HepG2 (cell line): ENCODE results near the gene COQ4. TPM values are rescaled to one million over a fixed set of nuclear protein-coding genes. Genes with fewer than 3 reads are reported as not detected.

Experiments used
- E2F5 ChIP-seq: sonication (generic); formaldehyde crosslinking; conservative IDR thresholded peaks from 2 replicates; pipeline ENCODE4 v1.4.0; 2020; ENCODE audit warnings: missing genetic modification reagents
- FOXP4 ChIP-seq: sonication (generic); formaldehyde crosslinking; IDR thresholded peaks from 2 replicates; pipeline ENCODE4 v1.4.0; 2020; ENCODE audit warnings: missing genetic modification reagents
- HOMEZ ChIP-seq: IDR thresholded peaks from 2 replicates; pipeline ENCODE4 v1.6.1; 2016; ENCODE audit warnings: low read depth
- MED13 ChIP-seq: sonication (generic); formaldehyde crosslinking; IDR thresholded peaks from 2 replicates; pipeline ENCODE4 v1.5.0; 2020; ENCODE audit warnings: missing genetic modification reagents
- MXI1 ChIP-seq: IDR thresholded peaks from 3 replicates; pipeline ENCODE4 v1.6.1; 2012; ENCODE audit warnings: low read depth, low read length, inconsistent platforms, borderline replicate concordance
- PHF20 ChIP-seq: sonication (generic); formaldehyde crosslinking; IDR thresholded peaks from 2 replicates; pipeline ENCODE4 v1.5.0; 2020; ENCODE audit warnings: mild to moderate bottlenecking, missing genetic modification reagents
- POGZ ChIP-seq: sonication (generic); formaldehyde crosslinking; IDR thresholded peaks from 2 replicates; pipeline ENCODE4 v1.4.0; 2020; ENCODE audit warnings: mild to moderate bottlenecking, missing genetic modification reagents
- RXRB ChIP-seq: IDR thresholded peaks from 2 replicates; pipeline ENCODE4 v1.6.1; 2016; ENCODE audit warnings: borderline replicate concordance, missing genetic modification reagents, missing compliant biosample characterization
- SP4 ChIP-seq: sonication (generic); formaldehyde crosslinking; IDR thresholded peaks from 2 replicates; pipeline ENCODE4 v1.8.1; 2023; ENCODE audit warnings: mild to moderate bottlenecking, missing genetic modification reagents
- SYNCRIP ChIP-seq: fragments of 200-400 bp; formaldehyde crosslinking; IDR thresholded peaks from 2 replicates; pipeline ENCODE4 v1.6.1; 2018; ENCODE audit warnings: mild to moderate bottlenecking, low read depth, low read length; ENCODE audit not compliant: insufficient read depth
- TAF15 ChIP-seq: fragments of 200-400 bp; formaldehyde crosslinking; IDR thresholded peaks from one replicate; pipeline ENCODE4 v1.6.1; 2018; ENCODE audit warnings: mild to moderate bottlenecking, low read depth, low read length; ENCODE audit not compliant: poor library complexity, severe bottlenecking
- TEAD2 ChIP-seq: sonication (generic); formaldehyde crosslinking; IDR thresholded peaks from 2 replicates; pipeline ENCODE4 v1.9.0; 2021; ENCODE audit warnings: missing genetic modification reagents
- TFAP4 ChIP-seq: sonication (generic); IDR thresholded peaks from 2 replicates; pipeline ENCODE4 v1.6.1; 2016; ENCODE audit warnings: low read depth, borderline replicate concordance
- ZGPAT ChIP-seq: IDR thresholded peaks from 2 replicates; pipeline ENCODE4 v1.6.1; 2016; ENCODE audit warnings: mild to moderate bottlenecking
- ZNF260 ChIP-seq: sonication (generic); formaldehyde crosslinking; IDR thresholded peaks from 2 replicates; pipeline ENCODE4 v1.4.0; 2020; ENCODE audit warnings: missing genetic modification reagents, low read depth, mild to moderate bottlenecking, borderline replicate concordance
- ZNF354B ChIP-seq: sonication (generic); formaldehyde crosslinking; IDR thresholded peaks from 2 replicates; pipeline ENCODE4 v1.8.0; 2022; ENCODE audit warnings: mild to moderate bottlenecking, missing genetic modification reagents
- ZNF770 ChIP-seq: sonication (generic); formaldehyde crosslinking; IDR thresholded peaks from 2 replicates; pipeline ENCODE4 v1.5.0; 2020; ENCODE audit warnings: mild to moderate bottlenecking, missing genetic modification reagents
- ZNF850 ChIP-seq: sonication (generic); formaldehyde crosslinking; conservative IDR thresholded peaks from 2 replicates; pipeline ENCODE4 v1.9.0; 2021; ENCODE audit warnings: mild to moderate bottlenecking, missing genetic modification reagents
- polyA plus RNA-seq, 8 experiments: library from polyadenylated mRNA; depleted of rRNA in 3 of 8; stranded (reverse) in 7 of 8; unstranded in 1 of 8; fragments of >200 nt; fragmentation: Illumina TruSeq in 4 of 8; extraction: Trizol in 4 of 8; gene quantifications; 2 replicates each; pipeline versions ENCODE4 v1.2.1 to v1.2.3, GENCODE V29; 2011 to 2016; ENCODE audit warnings: low read depth in 4 of 8, missing spikeins in 1 of 8, mixed read lengths in 1 of 8; ENCODE audit not compliant: insufficient read depth in 1 of 8
- total RNA-seq, 5 experiments: library from RNA; depleted of rRNA; stranded (reverse); fragments of >200 nt; fragmentation: Illumina TruSeq; extraction: Trizol; gene quantifications; 2 replicates each; pipeline ENCODE4 v1.2.3, GENCODE V29; 2016; ENCODE audit warnings: low read depth in 1 of 5

The COQ4 gene
- total and polyA plus RNA-seq, 2 of the 13 experiments (the other 11 are each of a cell fraction or from before 2014, with no cell fraction given): 26.1 to 36.0 TPM

DNA sequence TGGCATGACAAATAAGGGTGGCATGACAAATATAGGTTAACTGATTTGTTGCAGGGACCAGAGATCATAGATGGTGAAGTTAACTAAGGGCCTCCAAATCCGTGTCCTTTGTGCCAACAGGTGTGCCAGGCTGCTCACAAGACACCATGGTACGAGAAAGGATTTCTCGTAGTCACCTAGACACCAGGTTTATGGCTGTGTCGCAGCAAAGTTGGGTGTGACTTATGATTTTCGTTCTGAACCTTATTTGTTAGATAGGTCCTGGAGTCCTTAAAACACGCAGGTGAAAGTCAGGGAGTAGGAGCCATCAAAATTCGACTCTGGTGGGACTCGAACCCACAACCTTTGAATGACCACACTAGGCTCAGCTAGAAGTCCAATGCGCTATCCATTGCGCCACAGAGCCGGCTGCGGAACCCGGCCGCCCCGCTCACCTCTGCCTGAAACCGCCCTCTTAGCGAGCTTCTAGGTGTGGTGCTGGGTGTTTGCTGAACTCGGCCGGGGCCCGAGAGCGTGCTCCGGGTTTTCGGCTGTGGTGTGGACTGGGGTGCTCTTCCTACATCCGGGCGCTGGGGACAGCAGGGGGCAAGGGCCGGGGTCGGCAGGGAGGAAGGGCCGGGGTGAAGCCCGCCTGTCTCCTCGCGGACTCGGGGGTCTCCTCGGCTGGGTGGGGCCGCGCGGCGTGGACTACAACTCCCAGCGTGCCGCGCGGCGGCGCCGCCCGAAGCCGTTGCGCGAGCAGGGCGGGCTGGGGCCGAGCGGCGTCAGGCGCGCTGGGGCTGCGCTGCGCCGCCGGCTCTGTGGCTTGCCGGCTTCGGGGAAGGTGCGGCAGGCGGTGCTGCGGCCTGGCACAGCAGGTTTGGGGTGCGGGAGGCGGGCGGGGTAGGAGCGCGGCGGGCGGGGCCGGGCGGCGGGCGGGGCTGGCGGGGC is 17.4 kb downstream of the COQ4 start, which contains the start of gene SLC27A4 (continued):
- TF ChIP-seq FOXP4 (peak; percentile 33; the same call in 1 of the 2 replicates), MED13 (CRISPR knock-in tag) (0 out of 2 replicates have a peak, but pooled peaks have one; percentile 20), ZNF354B (CRISPR knock-in tag) (no peak), MXI1 (peak; percentile 62; the same call in 1 of the 3 replicates), E2F5 (CRISPR knock-in tag) (0 out of 2 replicates have a peak, but pooled peaks have one; percentile 30), ZNF770 (CRISPR knock-in tag) (0 out of 2 replicates have a peak, but pooled peaks have one; percentile 8), ZGPAT (peak; percentile 59; the same call in 1 of the 2 replicates), SP4 (CRISPR knock-in tag) (0 out of 2 replicates have a peak, but pooled peaks have one; percentile 6), POGZ (CRISPR knock-in tag) (peak; percentile 58), PHF20 (CRISPR knock-in tag) (peak; percentile 22; the same call in 1 of the 2 replicates), ZNF260 (no peak), ZNF850 (CRISPR knock-in tag) (no peak), TAF15 (peak; percentile 78), TFAP4 (peak; percentile 3; the same call in 1 of the 2 replicates), HOMEZ (CRISPR knock-in tag) (peak; percentile 18; the same call in 1 of the 2 replicates), TEAD2 (CRISPR knock-in tag) (no peak), RXRB (CRISPR knock-in tag) (0 out of 2 replicates have a peak, but pooled peaks have one; percentile 6), SYNCRIP (no peak)
